SJCRH30 (cell line): ENCODE results near the gene SAXO2. TPM values are rescaled to one million over a fixed set of nuclear protein-coding genes. Genes with fewer than 3 reads are reported as not detected.
A peak's percentile ranks its signal among the peaks of the same experiment; 100 is the strongest.
"Not testable (repeated sequence)": the region's sequence is repeated elsewhere in the genome, so short reads cannot be mapped to it uniquely, and the experiment has no call there.

ENCODE experiments used
- DNase-seq, 2 experiments: peaks; one replicate each; pipeline ENCODE4 v3.0.0-alpha.2; 2015 to 2020
- H3K27ac ChIP-seq: fragments of 250-450 bp; sonication (Bioruptor Pico); 2 replicates; pipeline ENCODE4 v1.5.1; 2020; ENCODE audit warnings: mild to moderate bottlenecking, moderate library complexity
- H3K27me3 ChIP-seq: fragments of 250-450 bp; sonication (Bioruptor Pico); 2 replicates; pipeline ENCODE4 v1.5.1; 2020; ENCODE audit warnings: mild to moderate bottlenecking, moderate library complexity
- H3K36me3 ChIP-seq: fragments of 250-450 bp; sonication (Bioruptor Pico); 2 replicates; pipeline ENCODE4 v1.5.1; 2020; ENCODE audit warnings: mild to moderate bottlenecking, moderate library complexity
- H3K4me1 ChIP-seq: fragments of 250-450 bp; sonication (Bioruptor Pico); 2 replicates; pipeline ENCODE4 v1.5.1; 2020; ENCODE audit warnings: mild to moderate bottlenecking, moderate library complexity
- H3K4me3 ChIP-seq: fragments of 250-450 bp; sonication (Bioruptor Pico); 2 replicates; pipeline ENCODE4 v1.5.1; 2020; ENCODE audit warnings: mild to moderate bottlenecking, moderate library complexity
- H3K9me3 ChIP-seq: fragments of 250-450 bp; sonication (Bioruptor Pico); replicated peaks from 2 replicates; pipeline ENCODE4 v1.5.1; 2020; ENCODE audit warnings: mild to moderate bottlenecking, moderate library complexity
- total RNA-seq: library from RNA; depleted of rRNA; stranded (reverse); fragments of >200 nt; shearing (Covaris generic); gene quantifications from 2 replicates; pipeline ENCODE4 v1.2.3, GENCODE V29; 2014; rRNA removed

Gene SAXO2
- 0.10 and 0.46 TPM in 2 replicates for total RNA-seq

GRCh38 chr15:82262422-82263026 lies at the start of gene SAXO2, which contains the start of gene EFL1:
Gene SAXO2, plus strand, starts transcription at chr15:82262818. Its CDS starts 62 bp downstream, at chr15:82262880.
Gene EFL1, minus strand, starts transcription at chr15:82262734. Its CDS starts 956 bp downstream, at chr15:82261778.
- 0 out of 2 replicates have a peak, but pooled peaks cover 5% of the 10 kb centered on the region for H3K4me1 ChIP-seq
- no peaks in the 10 kb centered on the region for H3K27me3 ChIP-seq
- DNase-seq, result peak; percentile 87

GRCh38 chr15:82216092-82216491 lies 46.5 kb upstream of the SAXO2 start:
- not testable (repeated sequence) for H3K27ac ChIP-seq, H3K4me3 ChIP-seq, DNase-seq, H3K27me3 ChIP-seq, H3K4me1 ChIP-seq, H3K9me3 ChIP-seq, H3K36me3 ChIP-seq

More at GRCh38 chr15:82262422-82263026, at the start of gene SAXO2, which contains the start of gene EFL1:
- peak within 1 kb of the TSS; percentile 99 for H3K4me3 ChIP-seq
- no peaks in the 10 kb centered on the region for H3K9me3 ChIP-seq
- H3K36me3 ChIP-seq, result peaks cover 5% of the 10 kb centered on the region
- peak within 1 kb of the TSS; percentile 49; the same call in 1 of the 2 replicates for H3K27ac ChIP-seq

GRCh38 chr15:82221535-82221934 lies 41.1 kb upstream of the SAXO2 start:
- not testable (repeated sequence) for H3K27ac ChIP-seq, H3K4me3 ChIP-seq, H3K27me3 ChIP-seq, H3K4me1 ChIP-seq, H3K9me3 ChIP-seq, H3K36me3 ChIP-seq
- peak in 1 of 2 experiments; percentile 15 for DNase-seq

- no peak for DNase-seq
- Histone ChIP-seq H3K9me3 (no peaks in the 10 kb centered on the region), H3K27me3 (no peaks in the 10 kb centered on the region), H3K36me3 (peaks cover 2% of the 10 kb centered on the region; the same call in 1 of the 2 replicates), H3K4me1 (no peaks in the 10 kb centered on the region), H3K4me3 (no peak overlapping the region), H3K27ac (no peak overlapping the region)
Measured at GRCh38 chr15:82228750-82229149, 33.9 kb upstream of the SAXO2 start.

- H3K36me3 ChIP-seq, result peaks cover 2% of the 10 kb centered on the region; the same call in 1 of the 2 replicates
- H3K9me3 ChIP-seq, result no peaks in the 10 kb centered on the region
- H3K4me1 ChIP-seq, result no peaks in the 10 kb centered on the region
- H3K4me3 ChIP-seq, result no peak overlapping the region
- DNase-seq, result no peak
- H3K27me3 ChIP-seq, result no peaks in the 10 kb centered on the region
- H3K27ac ChIP-seq, result no peak overlapping the region
Measured at GRCh38 chr15:82231233-82231632, 31.4 kb upstream of the SAXO2 start.

- Histone ChIP-seq H3K27me3 (no peaks in the 10 kb centered on the region), H3K4me1 (no peaks in the 10 kb centered on the region), H3K4me3 (no peak overlapping the region), H3K36me3 (peaks cover 2% of the 10 kb centered on the region; the same call in 1 of the 2 replicates), H3K9me3 (no peaks in the 10 kb centered on the region), H3K27ac (no peak overlapping the region)
- no peak for DNase-seq
Measured at GRCh38 chr15:82231842-82232241, 30.8 kb upstream of the SAXO2 start.

GRCh38 chr15:82237944-82238534 lies 24.6 kb upstream of the SAXO2 start:
- H3K9me3 ChIP-seq, H3K4me3 ChIP-seq, H3K27me3 ChIP-seq, H3K36me3 ChIP-seq, DNase-seq, H3K27ac ChIP-seq, H3K4me1 ChIP-seq: not testable (repeated sequence)

- Histone ChIP-seq H3K9me3 (no peaks in the 10 kb centered on the region), H3K4me3 (no peak overlapping the region), H3K27ac (no peak overlapping the region), H3K4me1 (no peaks in the 10 kb centered on the region), H3K36me3 (peaks cover 3% of the 10 kb centered on the region; the same call in 1 of the 2 replicates), H3K27me3 (no peaks in the 10 kb centered on the region)
- DNase-seq, result no peak
Measured at GRCh38 chr15:82239685-82240391, 22.8 kb upstream of the SAXO2 start.

GRCh38 chr15:82241836-82242499 lies 20.6 kb upstream of the SAXO2 start:
- not testable (repeated sequence) for H3K4me3 ChIP-seq, H3K27me3 ChIP-seq, H3K4me1 ChIP-seq, DNase-seq, H3K9me3 ChIP-seq, H3K36me3 ChIP-seq, H3K27ac ChIP-seq

GRCh38 chr15:82243644-82244043 lies 19.0 kb upstream of the SAXO2 start:
- not testable (repeated sequence) for H3K9me3 ChIP-seq, H3K36me3 ChIP-seq, H3K4me1 ChIP-seq, H3K27ac ChIP-seq, DNase-seq, H3K4me3 ChIP-seq, H3K27me3 ChIP-seq

- not testable (repeated sequence) for DNase-seq, H3K4me3 ChIP-seq, H3K4me1 ChIP-seq, H3K27ac ChIP-seq, H3K27me3 ChIP-seq, H3K36me3 ChIP-seq, H3K9me3 ChIP-seq
Measured at GRCh38 chr15:82245956-82246355, 16.7 kb upstream of the SAXO2 start.

- not testable (repeated sequence) for H3K4me3 ChIP-seq, H3K4me1 ChIP-seq, H3K9me3 ChIP-seq, H3K36me3 ChIP-seq, H3K27ac ChIP-seq, H3K27me3 ChIP-seq, DNase-seq
Measured at GRCh38 chr15:82248261-82248660, 14.4 kb upstream of the SAXO2 start.

- peak overlapping the region; percentile 99 for H3K4me3 ChIP-seq
- not testable (repeated sequence) for H3K4me1 ChIP-seq, H3K9me3 ChIP-seq, H3K27me3 ChIP-seq, H3K36me3 ChIP-seq
- peak; percentile 19 to 31 for DNase-seq
- H3K27ac ChIP-seq, result peak overlapping the region; percentile 49; the same call in 1 of the 2 replicates
Measured at GRCh38 chr15:82261566-82262421, 824 bp upstream of the SAXO2 start.

GRCh38 chr15:82263350-82263749 lies 732 bp downstream of the SAXO2 start:
- Histone ChIP-seq H3K4me1 (0 out of 2 replicates have a peak, but pooled peaks cover 5% of the 10 kb centered on the region), H3K27ac (no peak overlapping the region), H3K27me3 (no peaks in the 10 kb centered on the region), H3K4me3 (peak overlapping the region; percentile 99), H3K9me3 (no peaks in the 10 kb centered on the region), H3K36me3 (peaks cover 3% of the 10 kb centered on the region; the same call in 1 of the 2 replicates)
- DNase-seq, result peak in 1 of 2 experiments; percentile 2
